ENCODE measurements around the gene WNT7B.

Gene WNT7B

GRCh38 chr22:45966320-45966894 lies 10.6 kb downstream of the WNT7B start:
- H3K9ac ChIP-seq (ENCODE audit: low read length in 5 of 5): no peak overlapping the region

DNA sequence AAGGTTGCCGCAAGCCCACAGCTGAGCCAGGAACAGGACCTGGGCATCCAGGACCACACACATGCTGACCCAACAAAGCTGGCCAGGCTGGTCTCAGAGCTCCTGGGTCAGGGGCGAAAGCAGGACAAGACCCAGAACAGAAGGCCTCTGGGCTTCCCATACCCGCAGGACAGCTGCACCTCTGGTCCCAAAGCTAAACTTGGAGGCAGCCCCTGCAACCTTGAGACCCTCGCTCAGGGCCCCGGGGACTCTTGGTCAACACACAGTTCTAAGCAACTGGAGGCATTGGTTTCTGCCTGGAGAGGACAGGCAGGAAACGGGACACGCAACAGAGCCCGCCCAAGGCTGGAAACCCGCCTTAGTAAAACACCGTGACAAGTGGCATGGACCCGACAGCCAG lies 11.4 kb downstream of the WNT7B start:
- no peak overlapping the region for H3K9ac ChIP-seq (ENCODE audit: low read length in 5 of 5)
- no peak overlapping the region for H3K27ac ChIP-seq (ENCODE audit: low read depth, low read length)
- peaks cover 0 to under 1% (median 0%) of the 10 kb centered on the region in 5 donors for H3K4me1 ChIP-seq (ENCODE audit: control insufficient read depth in 5 of 5, insufficient read depth in 5 of 5, low read length in 5 of 5)
- no peaks in the 10 kb centered on the region for H3K36me3 ChIP-seq (ENCODE audit: control insufficient read depth in 5 of 5, insufficient read depth in 5 of 5, low read length in 5 of 5)
- H3K27me3 ChIP-seq (ENCODE audit: control insufficient read depth in 5 of 5, insufficient read depth in 4 of 5, low read length in 5 of 5): peaks cover 51 to 74% (median 67%) of the 10 kb centered on the region in 5 donors
- no peak overlapping the region for H3K4me3 ChIP-seq (ENCODE audit: low read depth in 1 of 5, low read length in 5 of 5)
- H3K9me3 ChIP-seq (ENCODE audit: control insufficient read depth in 5 of 5, low read length in 5 of 5): no peaks in the 10 kb centered on the region

More at GRCh38 chr22:45966320-45966894, 10.6 kb downstream of the WNT7B start:
- Histone ChIP-seq H3K4me3 (ENCODE audit: low read depth in 1 of 5, low read length in 5 of 5) (no peak overlapping the region), H3K27me3 (ENCODE audit: control insufficient read depth in 5 of 5, insufficient read depth in 4 of 5, low read length in 5 of 5) (peaks cover 56 to 76% (median 72%) of the 10 kb centered on the region in 5 donors), H3K4me1 (ENCODE audit: control insufficient read depth in 5 of 5, insufficient read depth in 5 of 5, low read length in 5 of 5) (peaks cover 0 to 9% (median 7%) of the 10 kb centered on the region in 5 donors), H3K9me3 (ENCODE audit: control insufficient read depth in 5 of 5, low read length in 5 of 5) (no peaks in the 10 kb centered on the region), H3K27ac (ENCODE audit: low read depth, low read length) (no peak overlapping the region), H3K36me3 (ENCODE audit: control insufficient read depth in 5 of 5, insufficient read depth in 5 of 5, low read length in 5 of 5) (no peaks in the 10 kb centered on the region)

GRCh38 chr22:45964926-45965527 lies 11.9 kb downstream of the WNT7B start:
- Histone ChIP-seq H3K9me3 (ENCODE audit: control insufficient read depth in 5 of 5, low read length in 5 of 5) (no peaks in the 10 kb centered on the region), H3K36me3 (ENCODE audit: control insufficient read depth in 5 of 5, insufficient read depth in 5 of 5, low read length in 5 of 5) (no peaks in the 10 kb centered on the region), H3K27me3 (ENCODE audit: control insufficient read depth in 5 of 5, insufficient read depth in 4 of 5, low read length in 5 of 5) (peaks cover 47 to 71% (median 62%) of the 10 kb centered on the region in 5 donors), H3K4me1 (ENCODE audit: control insufficient read depth in 5 of 5, insufficient read depth in 5 of 5, low read length in 5 of 5) (no peaks in the 10 kb centered on the region), H3K4me3 (ENCODE audit: low read depth in 1 of 5, low read length in 5 of 5) (no peak overlapping the region), H3K27ac (ENCODE audit: low read depth, low read length) (no peak overlapping the region), H3K9ac (ENCODE audit: low read length in 5 of 5) (no peak overlapping the region)

DNA sequence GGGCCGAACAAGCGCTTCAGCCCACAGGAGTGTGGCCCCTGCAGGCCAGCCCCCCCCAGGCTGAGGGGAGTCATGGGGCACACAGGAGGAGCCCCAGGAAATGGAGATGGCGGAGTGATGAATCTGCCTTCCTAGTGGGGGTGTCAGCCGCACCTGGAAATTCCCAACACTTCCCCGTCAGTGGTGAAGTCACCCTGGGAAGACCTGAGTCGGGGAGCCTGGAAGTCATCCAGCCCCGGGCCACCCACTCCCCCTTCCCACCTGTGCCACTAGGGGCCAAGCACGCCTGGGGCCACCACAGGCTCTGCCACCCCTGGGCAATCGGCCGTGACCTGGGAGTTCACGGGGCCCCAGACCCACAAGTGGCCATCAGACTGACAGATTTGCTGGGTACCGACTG lies 12.6 kb downstream of the WNT7B start:
- Histone ChIP-seq H3K9me3 (ENCODE audit: control insufficient read depth in 5 of 5, low read length in 5 of 5) (no peaks in the 10 kb centered on the region), H3K9ac (ENCODE audit: low read length in 5 of 5) (no peak overlapping the region), H3K4me1 (ENCODE audit: control insufficient read depth in 5 of 5, insufficient read depth in 5 of 5, low read length in 5 of 5) (no peaks in the 10 kb centered on the region), H3K4me3 (ENCODE audit: low read depth in 1 of 5, low read length in 5 of 5) (no peak overlapping the region), H3K36me3 (ENCODE audit: control insufficient read depth in 5 of 5, insufficient read depth in 5 of 5, low read length in 5 of 5) (no peaks in the 10 kb centered on the region), H3K27ac (ENCODE audit: low read depth, low read length) (no peak overlapping the region), H3K27me3 (ENCODE audit: control insufficient read depth in 5 of 5, insufficient read depth in 4 of 5, low read length in 5 of 5) (peaks cover 41 to 64% (median 56%) of the 10 kb centered on the region in 5 donors)

DNA sequence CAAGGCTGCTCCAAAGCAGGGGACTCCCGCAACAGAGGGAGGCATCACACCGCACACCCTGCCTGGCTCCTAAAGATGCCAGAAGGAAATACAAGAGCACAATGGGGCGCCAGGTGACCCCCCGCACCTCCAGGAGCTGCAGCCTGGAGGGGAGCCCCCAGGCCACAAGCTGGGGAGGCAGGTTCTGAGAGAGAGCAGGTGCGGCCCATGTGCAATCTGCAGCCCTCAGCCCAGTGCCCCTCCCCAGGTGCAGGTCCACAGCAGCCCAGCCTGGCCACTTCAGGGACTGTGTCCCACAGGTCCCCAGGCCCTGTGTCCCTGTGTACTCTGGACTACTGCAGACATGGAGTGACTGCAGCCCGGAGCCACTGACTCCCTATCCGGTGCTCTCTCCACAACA lies 13.1 kb downstream of the WNT7B start:
- Histone ChIP-seq H3K27ac (ENCODE audit: low read depth, low read length) (no peak overlapping the region), H3K9me3 (ENCODE audit: control insufficient read depth in 5 of 5, low read length in 5 of 5) (no peaks in the 10 kb centered on the region), H3K27me3 (ENCODE audit: control insufficient read depth in 5 of 5, insufficient read depth in 4 of 5, low read length in 5 of 5) (peaks cover 38 to 59% (median 54%) of the 10 kb centered on the region in 5 donors), H3K36me3 (ENCODE audit: control insufficient read depth in 5 of 5, insufficient read depth in 5 of 5, low read length in 5 of 5) (no peaks in the 10 kb centered on the region), H3K9ac (ENCODE audit: low read length in 5 of 5) (no peak overlapping the region), H3K4me3 (ENCODE audit: low read depth in 1 of 5, low read length in 5 of 5) (no peak overlapping the region), H3K4me1 (ENCODE audit: control insufficient read depth in 5 of 5, insufficient read depth in 5 of 5, low read length in 5 of 5) (no peaks in the 10 kb centered on the region)

GRCh38 chr22:45962756-45963324 lies 14.1 kb downstream of the WNT7B start:
- H3K4me1 ChIP-seq (ENCODE audit: control insufficient read depth in 5 of 5, insufficient read depth in 5 of 5, low read length in 5 of 5): no peaks in the 10 kb centered on the region
- H3K27me3 ChIP-seq (ENCODE audit: control insufficient read depth in 5 of 5, insufficient read depth in 4 of 5, low read length in 5 of 5): peaks cover 30 to 49% (median 44%) of the 10 kb centered on the region in 5 donors
- H3K36me3 ChIP-seq (ENCODE audit: control insufficient read depth in 5 of 5, insufficient read depth in 5 of 5, low read length in 5 of 5): no peaks in the 10 kb centered on the region
- no peak overlapping the region for H3K4me3 ChIP-seq (ENCODE audit: low read depth in 1 of 5, low read length in 5 of 5)
- no peak overlapping the region for H3K9ac ChIP-seq (ENCODE audit: low read length in 5 of 5)
- H3K27ac ChIP-seq (ENCODE audit: low read depth, low read length): no peak overlapping the region
- no peaks in the 10 kb centered on the region for H3K9me3 ChIP-seq (ENCODE audit: control insufficient read depth in 5 of 5, low read length in 5 of 5)

DNA sequence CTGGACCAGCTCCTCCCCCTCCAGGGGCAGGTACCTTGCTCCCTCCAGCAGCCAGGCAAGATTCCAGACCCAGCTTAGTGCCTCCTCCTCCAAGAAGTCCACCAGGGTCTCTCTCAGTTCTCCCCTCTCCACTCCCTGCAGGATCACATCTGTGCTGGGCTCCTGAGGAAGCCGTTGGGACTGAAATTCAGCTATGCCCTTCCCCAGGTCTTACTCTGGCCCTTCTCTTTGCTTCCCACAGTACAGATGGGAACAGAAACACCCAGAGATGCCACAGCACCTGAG lies 14.6 kb downstream of the WNT7B start:
- Histone ChIP-seq H3K36me3 (ENCODE audit: control insufficient read depth in 5 of 5, insufficient read depth in 5 of 5, low read length in 5 of 5) (no peaks in the 10 kb centered on the region), H3K9me3 (ENCODE audit: control insufficient read depth in 5 of 5, low read length in 5 of 5) (no peaks in the 10 kb centered on the region), H3K27ac (ENCODE audit: low read depth, low read length) (no peak overlapping the region), H3K4me3 (ENCODE audit: low read depth in 1 of 5, low read length in 5 of 5) (no peak overlapping the region), H3K9ac (ENCODE audit: low read length in 5 of 5) (no peak overlapping the region), H3K27me3 (ENCODE audit: control insufficient read depth in 5 of 5, insufficient read depth in 4 of 5, low read length in 5 of 5) (peaks cover 25 to 44% (median 40%) of the 10 kb centered on the region in 5 donors), H3K4me1 (ENCODE audit: control insufficient read depth in 5 of 5, insufficient read depth in 5 of 5, low read length in 5 of 5) (no peaks in the 10 kb centered on the region)

GRCh38 chr22:45961679-45962433 lies 15.1 kb downstream of the WNT7B start:
- Histone ChIP-seq H3K9me3 (ENCODE audit: control insufficient read depth in 5 of 5, low read length in 5 of 5) (no peaks in the 10 kb centered on the region), H3K27ac (ENCODE audit: low read depth, low read length) (no peak overlapping the region), H3K27me3 (ENCODE audit: control insufficient read depth in 5 of 5, insufficient read depth in 4 of 5, low read length in 5 of 5) (peaks cover 21 to 42% (median 37%) of the 10 kb centered on the region in 5 donors), H3K36me3 (ENCODE audit: control insufficient read depth in 5 of 5, insufficient read depth in 5 of 5, low read length in 5 of 5) (no peaks in the 10 kb centered on the region), H3K9ac (ENCODE audit: low read length in 5 of 5) (no peak overlapping the region), H3K4me1 (ENCODE audit: control insufficient read depth in 5 of 5, insufficient read depth in 5 of 5, low read length in 5 of 5) (no peaks in the 10 kb centered on the region), H3K4me3 (ENCODE audit: low read depth in 1 of 5, low read length in 5 of 5) (no peak overlapping the region)

DNA sequence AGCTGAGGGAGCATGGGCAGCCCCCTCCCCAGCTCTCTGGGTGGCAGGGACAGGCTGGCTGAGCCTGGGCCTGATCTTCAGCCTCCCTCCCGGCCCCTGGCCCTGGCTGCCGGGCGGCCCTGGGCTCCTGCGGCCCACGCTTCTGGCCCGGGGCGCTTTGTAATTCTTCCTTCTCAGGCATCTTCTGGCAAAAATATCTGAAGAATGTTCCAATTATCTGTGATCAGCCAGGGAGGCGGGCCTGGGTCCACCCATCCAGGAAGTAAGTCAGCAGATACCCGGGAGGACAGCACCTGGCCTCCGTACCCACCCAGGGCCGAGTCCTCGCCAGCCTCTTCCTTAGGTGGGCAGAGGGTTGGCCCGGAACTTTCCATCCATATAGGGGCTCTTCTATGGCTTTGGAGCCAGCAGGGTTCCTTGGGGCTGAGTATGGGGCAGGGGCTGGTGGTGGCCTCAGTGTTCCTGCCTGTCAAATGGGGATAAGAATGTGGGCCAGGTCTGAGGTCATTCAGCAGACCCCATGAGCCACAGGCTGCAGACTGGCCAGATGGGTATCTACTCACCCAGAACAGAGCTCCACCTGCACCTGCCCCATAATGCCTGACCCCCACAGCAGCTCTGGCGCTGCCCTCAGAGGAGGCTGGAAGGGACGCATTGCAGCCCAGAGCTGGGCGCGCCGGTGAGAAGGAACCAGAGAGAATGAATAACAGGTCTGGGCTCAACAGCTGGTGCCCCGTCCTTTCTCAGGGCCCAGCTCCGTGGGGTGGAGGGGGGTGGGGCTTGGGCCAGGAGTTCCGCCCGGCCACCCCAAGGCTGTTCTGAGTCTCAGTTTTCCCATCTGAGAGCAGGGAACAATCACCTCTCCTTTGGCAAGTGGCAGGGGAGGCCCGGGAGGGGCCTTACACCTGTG lies 16.2 kb downstream of the WNT7B start:
- H3K9me3 ChIP-seq (ENCODE audit: control insufficient read depth in 5 of 5, low read length in 5 of 5): no peaks in the 10 kb centered on the region

More for the DNA sequence above, 16.2 kb downstream of the WNT7B start:
- no peaks in the 10 kb centered on the region for H3K4me1 ChIP-seq (ENCODE audit: control insufficient read depth in 5 of 5, insufficient read depth in 5 of 5, low read length in 5 of 5)
- no peak overlapping the region for H3K9ac ChIP-seq (ENCODE audit: low read length in 5 of 5)
- H3K27me3 ChIP-seq (ENCODE audit: control insufficient read depth in 5 of 5, insufficient read depth in 4 of 5, low read length in 5 of 5): peaks cover 19 to 43% (median 35%) of the 10 kb centered on the region in 5 donors
- H3K27ac ChIP-seq (ENCODE audit: low read depth, low read length): no peak overlapping the region
- H3K36me3 ChIP-seq (ENCODE audit: control insufficient read depth in 5 of 5, insufficient read depth in 5 of 5, low read length in 5 of 5): no peaks in the 10 kb centered on the region
- no peak overlapping the region for H3K4me3 ChIP-seq (ENCODE audit: low read depth in 1 of 5, low read length in 5 of 5)
